Stomach smooth muscle (tissue), 2 donors: ENCODE data around the gene ITGB8.

Experiments used
- H3K27ac ChIP-seq: one replicate; pipeline ENCODE4 v1.7.0; 2013; ENCODE audit warnings: mild to moderate bottlenecking, low read length, inconsistent platforms
- H3K27me3 ChIP-seq, 2 donors: one replicate each; pipeline ENCODE4 v1.7.0; 2013; ENCODE audit warnings: low read length in 2 of 2; ENCODE audit not compliant: insufficient read depth in 2 of 2, control insufficient read depth in 1 of 2
- H3K36me3 ChIP-seq, 2 donors: one replicate each; pipeline ENCODE4 v1.7.0; 2013; ENCODE audit warnings: low read length in 2 of 2; ENCODE audit not compliant: control insufficient read depth in 2 of 2, insufficient read depth in 2 of 2
- H3K4me1 ChIP-seq: one replicate; pipeline ENCODE4 v1.7.0; 2013; ENCODE audit warnings: low read length; ENCODE audit not compliant: control insufficient read depth, insufficient read depth
- H3K4me3 ChIP-seq, 2 donors: one replicate each; pipeline ENCODE4 v1.7.0; 2013; ENCODE audit warnings: low read length in 2 of 2
- H3K9ac ChIP-seq, 2 donors: one replicate each; pipeline ENCODE4 v1.7.0; 2013; ENCODE audit warnings: low read length in 2 of 2, mild to moderate bottlenecking in 1 of 2
- H3K9me3 ChIP-seq, 2 donors: one replicate each; pipeline ENCODE4 v1.7.0; 2013; ENCODE audit warnings: low read length in 2 of 2; ENCODE audit not compliant: control insufficient read depth in 2 of 2
- donor health status: healthy.
- donor health status: Pancreatic carcinoma.

ITGB8 gene

GRCh38 chr7:20343205-20343604 is 12.5 kb downstream of the ITGB8 start:
- H3K9me3 ChIP-seq = no peaks in the 10 kb centered on the region
- H3K4me3 ChIP-seq = no peak overlapping the region
- no peaks in the 10 kb centered on the region for H3K4me1 ChIP-seq
- no peaks in the 10 kb centered on the region for H3K36me3 ChIP-seq
- H3K27ac ChIP-seq = no peak overlapping the region
- H3K27me3 ChIP-seq = no peaks in the 10 kb centered on the region
- no peak overlapping the region for H3K9ac ChIP-seq

GRCh38 chr7:20343941-20344340 is 13.2 kb downstream of the ITGB8 start:
- Histone ChIP-seq H3K36me3 (no peaks in the 10 kb centered on the region), H3K4me3 (no peak overlapping the region), H3K4me1 (no peaks in the 10 kb centered on the region), H3K27me3 (no peaks in the 10 kb centered on the region), H3K9me3 (no peaks in the 10 kb centered on the region), H3K27ac (no peak overlapping the region), H3K9ac (no peak overlapping the region)

- H3K4me3 ChIP-seq = no peak overlapping the region
- no peaks in the 10 kb centered on the region for H3K27me3 ChIP-seq
- H3K4me1 ChIP-seq = no peaks in the 10 kb centered on the region
- no peaks in the 10 kb centered on the region for H3K36me3 ChIP-seq
- no peak overlapping the region for H3K9ac ChIP-seq
- no peak overlapping the region for H3K27ac ChIP-seq
- H3K9me3 ChIP-seq = no peaks in the 10 kb centered on the region
These were observed 13.7 kb downstream of the ITGB8 start for GRCh38 chr7:20344396-20344795.

- H3K9me3 ChIP-seq = no peaks in the 10 kb centered on the region
- H3K4me3 ChIP-seq = no peak overlapping the region
- H3K27me3 ChIP-seq = no peaks in the 10 kb centered on the region
- H3K27ac ChIP-seq = no peak overlapping the region
- no peak overlapping the region for H3K9ac ChIP-seq
- H3K36me3 ChIP-seq = no peaks in the 10 kb centered on the region
- H3K4me1 ChIP-seq = peaks cover 4% of the 10 kb centered on the region
These were observed 15.9 kb downstream of the ITGB8 start for GRCh38 chr7:20346577-20346976.

- H3K27ac ChIP-seq = no peak overlapping the region
- H3K4me1 ChIP-seq = peaks cover 7% of the 10 kb centered on the region
- no peak overlapping the region for H3K9ac ChIP-seq
- H3K27me3 ChIP-seq = no peaks in the 10 kb centered on the region
- H3K36me3 ChIP-seq = no peaks in the 10 kb centered on the region
- no peaks in the 10 kb centered on the region for H3K9me3 ChIP-seq
- no peak overlapping the region for H3K4me3 ChIP-seq
These were observed 17.0 kb downstream of the ITGB8 start for GRCh38 chr7:20347680-20348079.

GRCh38 chr7:20348125-20348807 is 17.6 kb downstream of the ITGB8 start:
- Histone ChIP-seq H3K36me3 (no peaks in the 10 kb centered on the region), H3K4me3 (no peak overlapping the region), H3K9me3 (no peaks in the 10 kb centered on the region), H3K4me1 (peaks cover 7% of the 10 kb centered on the region), H3K27ac (no peak overlapping the region), H3K27me3 (no peaks in the 10 kb centered on the region), H3K9ac (no peak overlapping the region)

- Histone ChIP-seq H3K4me1 (peaks cover 7% of the 10 kb centered on the region), H3K9ac (peak overlapping the region in 1 of 2 donors; percentile 38), H3K27me3 (no peaks in the 10 kb centered on the region), H3K4me3 (peak overlapping the region; percentile 5 to 62), H3K36me3 (no peaks in the 10 kb centered on the region), H3K9me3 (no peaks in the 10 kb centered on the region), H3K27ac (peak overlapping the region; percentile 66)
These were observed 19.8 kb downstream of the ITGB8 start for GRCh38 chr7:20350518-20350951.

GRCh38 chr7:20350996-20351692 is 20.4 kb downstream of the ITGB8 start:
- no peaks in the 10 kb centered on the region for H3K36me3 ChIP-seq
- H3K4me3 ChIP-seq = peak overlapping the region; percentile 5 to 62
- peak overlapping the region; percentile 66 for H3K27ac ChIP-seq
- peaks cover 7% of the 10 kb centered on the region for H3K4me1 ChIP-seq
- H3K9ac ChIP-seq = peak overlapping the region in 1 of 2 donors; percentile 38
- H3K27me3 ChIP-seq = no peaks in the 10 kb centered on the region
- no peaks in the 10 kb centered on the region for H3K9me3 ChIP-seq

GRCh38 chr7:20351901-20352300 is 21.2 kb downstream of the ITGB8 start:
- H3K36me3 ChIP-seq = no peaks in the 10 kb centered on the region
- H3K27ac ChIP-seq = no peak overlapping the region
- H3K4me3 ChIP-seq = no peak overlapping the region
- no peaks in the 10 kb centered on the region for H3K27me3 ChIP-seq
- H3K9me3 ChIP-seq = no peaks in the 10 kb centered on the region
- no peak overlapping the region for H3K9ac ChIP-seq
- H3K4me1 ChIP-seq = peaks cover 7% of the 10 kb centered on the region

- no peaks in the 10 kb centered on the region for H3K27me3 ChIP-seq
These were observed 22.0 kb downstream of the ITGB8 start for GRCh38 chr7:20352573-20353306.

More at GRCh38 chr7:20352573-20353306, 22.0 kb downstream of the ITGB8 start:
- Histone ChIP-seq H3K36me3 (no peaks in the 10 kb centered on the region), H3K9me3 (no peaks in the 10 kb centered on the region), H3K4me1 (peaks cover 7% of the 10 kb centered on the region), H3K4me3 (no peak overlapping the region), H3K9ac (no peak overlapping the region), H3K27ac (no peak overlapping the region)
